ENCODE measurements around the gene MYO3B.

DNA sequence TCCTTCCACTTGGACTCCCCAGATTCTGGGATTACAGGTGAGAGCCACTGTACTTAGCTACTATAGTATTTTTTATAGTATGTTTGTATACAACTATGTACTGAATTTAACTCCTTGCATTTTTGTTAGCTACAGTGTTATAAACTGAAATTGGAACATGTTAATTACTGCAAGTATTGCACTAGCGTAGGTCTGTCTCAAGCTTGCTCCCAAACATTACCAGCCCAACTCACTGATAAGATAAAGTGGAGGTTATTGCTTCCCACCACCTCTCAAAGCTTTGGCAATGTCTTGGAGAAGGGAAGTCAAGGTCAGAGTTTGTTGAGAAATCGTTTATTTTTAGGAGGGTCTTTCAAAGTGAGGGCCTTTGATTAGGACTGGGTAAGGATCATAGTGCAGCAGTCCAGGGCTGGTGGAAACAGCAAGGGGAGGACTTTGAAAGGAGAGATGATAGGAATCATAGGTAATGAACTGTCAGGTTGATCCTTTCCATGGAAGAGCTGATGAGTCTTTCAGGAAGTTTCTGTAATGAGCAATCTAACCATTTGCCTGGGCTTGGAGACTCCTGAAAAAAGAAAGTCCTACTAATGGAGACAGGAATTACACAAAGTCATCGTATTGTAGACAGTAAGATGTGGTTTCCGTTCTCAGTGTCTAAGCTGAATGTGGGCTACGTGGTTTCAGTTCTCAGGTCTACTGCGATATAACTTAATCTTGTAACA, 257.1 kb downstream of the MYO3B start:
- TF ChIP-seq, protein P1, sequence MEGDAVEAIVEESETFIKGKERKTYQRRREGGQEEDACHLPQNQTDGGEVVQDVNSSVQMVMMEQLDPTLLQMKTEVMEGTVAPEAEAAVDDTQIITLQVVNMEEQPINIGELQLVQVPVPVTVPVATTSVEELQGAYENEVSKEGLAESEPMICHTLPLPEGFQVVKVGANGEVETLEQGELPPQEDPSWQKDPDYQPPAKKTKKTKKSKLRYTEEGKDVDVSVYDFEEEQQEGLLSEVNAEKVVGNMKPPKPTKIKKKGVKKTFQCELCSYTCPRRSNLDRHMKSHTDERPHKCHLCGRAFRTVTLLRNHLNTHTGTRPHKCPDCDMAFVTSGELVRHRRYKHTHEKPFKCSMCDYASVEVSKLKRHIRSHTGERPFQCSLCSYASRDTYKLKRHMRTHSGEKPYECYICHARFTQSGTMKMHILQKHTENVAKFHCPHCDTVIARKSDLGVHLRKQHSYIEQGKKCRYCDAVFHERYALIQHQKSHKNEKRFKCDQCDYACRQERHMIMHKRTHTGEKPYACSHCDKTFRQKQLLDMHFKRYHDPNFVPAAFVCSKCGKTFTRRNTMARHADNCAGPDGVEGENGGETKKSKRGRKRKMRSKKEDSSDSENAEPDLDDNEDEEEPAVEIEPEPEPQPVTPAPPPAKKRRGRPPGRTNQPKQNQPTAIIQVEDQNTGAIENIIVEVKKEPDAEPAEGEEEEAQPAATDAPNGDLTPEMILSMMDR (IDR thresholded peaks at IDR 0.05) = no peak
- no peak for TF ChIP-seq EZH2 (IDR thresholded peaks at IDR 0.05; ENCODE audit: borderline replicate concordance, insufficient read depth, low read depth, low read length, poor library complexity, severe bottlenecking)

Measured in B cell (primary cell).